SK-N-SH treated with all-trans-retinoic acid at 6 μM for 48 hours (cell line): ENCODE data around the gene ZNF254.

Experiments
- ARNTL ChIP-seq: fragments of 450-650 bp; formaldehyde crosslinking; IDR thresholded peaks from 2 replicates; pipeline ENCODE4 v1.5.0; 2020; ENCODE audit warnings: low read depth, mild to moderate bottlenecking, moderate library complexity, borderline replicate concordance
- ISL1 ChIP-seq: fragments of 250-450 bp; sonication (Bioruptor Pico); IDR thresholded peaks from 2 replicates; pipeline ENCODE4 v2.1.2; 2022; ENCODE audit warnings: mild to moderate bottlenecking, moderate library complexity
- OSR1 ChIP-seq: fragments of 250-450 bp; sonication (Bioruptor Pico); IDR thresholded peaks from 2 replicates; pipeline ENCODE4 v1.8.0; 2022; ENCODE audit warnings: moderate library complexity, mild to moderate bottlenecking, inconsistent platforms
- RARB ChIP-seq: fragments of 250-450 bp; sonication (Bioruptor Pico); IDR thresholded peaks from 2 replicates; pipeline ENCODE4 v1.8.0; 2021; ENCODE audit warnings: mild to moderate bottlenecking, moderate library complexity
- TCF4 ChIP-seq: fragments of 250-450 bp; sonication (Bioruptor Pico); IDR thresholded peaks from 2 replicates; pipeline ENCODE4 v1.8.0; 2021; ENCODE audit warnings: mild to moderate bottlenecking, moderate library complexity, borderline replicate concordance
- TSHZ2 ChIP-seq: fragments of 250-450 bp; sonication (Bioruptor Pico); IDR thresholded peaks from 2 replicates; pipeline ENCODE4 v1.5.0; 2020; ENCODE audit warnings: mild to moderate bottlenecking, moderate library complexity
- ZC3H10 ChIP-seq: fragments of 250-450 bp; sonication (Bioruptor Pico); IDR thresholded peaks from 2 replicates; pipeline ENCODE4 v1.5.1; 2021; ENCODE audit warnings: mild to moderate bottlenecking, moderate library complexity
- ZFP3 ChIP-seq: fragments of 250-450 bp; sonication (Bioruptor Pico); IDR thresholded peaks from 2 replicates; pipeline ENCODE4 v1.5.0; 2020; ENCODE audit warnings: mild to moderate bottlenecking, moderate library complexity
- ZNF565 ChIP-seq: fragments of 450-650 bp; formaldehyde crosslinking; conservative IDR thresholded peaks from 2 replicates; pipeline ENCODE4 v1.5.0; 2020; ENCODE audit warnings: low read depth, mild to moderate bottlenecking, moderate library complexity
- TF ChIP-seq, protein P1 (sequence below): fragments of 250-450 bp; sonication (Bioruptor Pico); IDR thresholded peaks from 2 replicates; pipeline ENCODE4 v1.8.0; 2021; ENCODE audit warnings: low read depth, mild to moderate bottlenecking, moderate library complexity, borderline replicate concordance

GRCh38 chr19:24060687-24061356 lies 26.2 kb upstream of the ZNF254 start:
- TF ChIP-seq ARNTL (no peak), ZC3H10 (CRISPR knock-in tag) (no peak), ISL1 (CRISPR knock-in tag) (no peak), TCF4 (CRISPR knock-in tag) (no peak), ZFP3 (no peak), OSR1 (CRISPR knock-in tag) (no peak), ZNF565 (no peak), TSHZ2 (no peak), RARB (CRISPR knock-in tag) (no peak)
- TF ChIP-seq, protein P1, sequence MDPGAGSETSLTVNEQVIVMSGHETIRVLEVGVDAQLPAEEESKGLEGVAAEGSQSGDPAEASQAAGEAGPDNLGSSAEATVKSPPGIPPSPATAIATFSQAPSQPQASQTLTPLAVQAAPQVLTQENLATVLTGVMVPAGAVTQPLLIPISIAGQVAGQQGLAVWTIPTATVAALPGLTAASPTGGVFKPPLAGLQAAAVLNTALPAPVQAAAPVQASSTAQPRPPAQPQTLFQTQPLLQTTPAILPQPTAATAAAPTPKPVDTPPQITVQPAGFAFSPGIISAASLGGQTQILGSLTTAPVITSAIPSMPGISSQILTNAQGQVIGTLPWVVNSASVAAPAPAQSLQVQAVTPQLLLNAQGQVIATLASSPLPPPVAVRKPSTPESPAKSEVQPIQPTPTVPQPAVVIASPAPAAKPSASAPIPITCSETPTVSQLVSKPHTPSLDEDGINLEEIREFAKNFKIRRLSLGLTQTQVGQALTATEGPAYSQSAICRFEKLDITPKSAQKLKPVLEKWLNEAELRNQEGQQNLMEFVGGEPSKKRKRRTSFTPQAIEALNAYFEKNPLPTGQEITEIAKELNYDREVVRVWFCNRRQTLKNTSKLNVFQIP (CRISPR knock-in tag) = no peak
